22Rv1 (cell line): ENCODE measurements around the gene USP40.

Experiments
- ZFX ChIP-seq: fragments of 450-650 bp; IDR thresholded peaks from 2 replicates; pipeline ENCODE4 v1.6.1; 2017; ENCODE audit warnings: antibody characterized with exemption, borderline replicate concordance
- TF ChIP-seq, protein P1 (sequence below): fragments of 450-650 bp; IDR thresholded peaks from 2 replicates; pipeline ENCODE4 v1.5.1; 2017; ENCODE audit warnings: mild to moderate bottlenecking

- TF ChIP-seq, protein P1, sequence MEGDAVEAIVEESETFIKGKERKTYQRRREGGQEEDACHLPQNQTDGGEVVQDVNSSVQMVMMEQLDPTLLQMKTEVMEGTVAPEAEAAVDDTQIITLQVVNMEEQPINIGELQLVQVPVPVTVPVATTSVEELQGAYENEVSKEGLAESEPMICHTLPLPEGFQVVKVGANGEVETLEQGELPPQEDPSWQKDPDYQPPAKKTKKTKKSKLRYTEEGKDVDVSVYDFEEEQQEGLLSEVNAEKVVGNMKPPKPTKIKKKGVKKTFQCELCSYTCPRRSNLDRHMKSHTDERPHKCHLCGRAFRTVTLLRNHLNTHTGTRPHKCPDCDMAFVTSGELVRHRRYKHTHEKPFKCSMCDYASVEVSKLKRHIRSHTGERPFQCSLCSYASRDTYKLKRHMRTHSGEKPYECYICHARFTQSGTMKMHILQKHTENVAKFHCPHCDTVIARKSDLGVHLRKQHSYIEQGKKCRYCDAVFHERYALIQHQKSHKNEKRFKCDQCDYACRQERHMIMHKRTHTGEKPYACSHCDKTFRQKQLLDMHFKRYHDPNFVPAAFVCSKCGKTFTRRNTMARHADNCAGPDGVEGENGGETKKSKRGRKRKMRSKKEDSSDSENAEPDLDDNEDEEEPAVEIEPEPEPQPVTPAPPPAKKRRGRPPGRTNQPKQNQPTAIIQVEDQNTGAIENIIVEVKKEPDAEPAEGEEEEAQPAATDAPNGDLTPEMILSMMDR: no peak
- TF ChIP-seq ZFX: no peak
Observed at GRCh38 chr2:233455006-233455405, 111.6 kb downstream of the USP40 start.
